ENCODE measurements around the gene OSBPL10.

OSBPL10 gene

DNA sequence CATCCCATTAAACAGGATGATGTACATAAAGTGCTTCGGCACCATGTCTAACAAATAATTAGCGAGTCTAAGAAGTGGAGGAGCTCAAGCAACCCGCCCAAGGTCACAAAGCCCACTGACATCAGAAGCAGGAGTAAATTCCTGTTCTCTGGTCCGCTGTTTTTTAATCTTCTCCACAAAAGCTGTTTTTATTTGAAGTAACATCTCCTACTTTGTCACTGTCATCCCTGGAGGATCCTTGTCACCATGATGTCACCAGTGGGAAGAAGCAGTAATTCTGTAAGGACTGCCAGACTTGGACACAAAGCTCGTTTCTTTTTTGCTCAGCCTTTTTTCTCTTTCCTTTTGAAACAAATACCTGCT is 232.1 kb downstream of the OSBPL10 start:
- Histone ChIP-seq H3K27ac (ENCODE audit: low read depth, low read length) (no peak overlapping the region), H3K79me1 (ENCODE audit: low read length) (no peaks in the 10 kb centered on the region), H3K4ac (ENCODE audit: low read depth, low read length) (no peak overlapping the region), H3K4me3 (ENCODE audit: low read depth, low read length) (no peak overlapping the region), H2BK120ac (ENCODE audit: insufficient read depth, low read length, poor library complexity) (no peak overlapping the region), H4K8ac (ENCODE audit: low read depth, low read length) (no peak overlapping the region), H3K4me1 (ENCODE audit: control insufficient read depth in 1 of 2, insufficient read depth in 2 of 2, low read length in 2 of 2) (peaks cover 10% of the 10 kb centered on the region in 2 experiments), H3K9me3 (ENCODE audit: insufficient read depth, low read depth, low read length) (no peaks in the 10 kb centered on the region), H4K12ac (ENCODE audit: low read depth, low read length) (no peak overlapping the region), H3K79me2 (ENCODE audit: control insufficient read depth, insufficient read depth, low read length, poor library complexity) (no peaks in the 10 kb centered on the region), H3K4me2 (ENCODE audit: low read length) (no peak overlapping the region), H2AFZ (ENCODE audit: insufficient read depth, low read length, poor library complexity) (no peak overlapping the region), H3K23ac (ENCODE audit: low read length) (no peak overlapping the region), H3K27me3 (ENCODE audit: insufficient read depth, low read length) (no peaks in the 10 kb centered on the region), H2BK5ac (ENCODE audit: low read depth, low read length, poor library complexity) (no peak overlapping the region), H3K18ac (ENCODE audit: low read length) (no peak overlapping the region), H3K14ac (ENCODE audit: low read length) (no peak overlapping the region), H2BK12ac (ENCODE audit: low read length) (no peak overlapping the region), H4K91ac (ENCODE audit: low read depth, low read length) (no peak overlapping the region), H3K9ac (ENCODE audit: low read length) (no peak overlapping the region), H3K36me3 (ENCODE audit: control insufficient read depth in 1 of 2, insufficient read depth in 2 of 2, low read length in 2 of 2) (peaks cover 0 to 2% of the 10 kb centered on the region in 2 experiments), H2AK5ac (ENCODE audit: low read length) (no peak overlapping the region)
- no CpG with 5 or more reads among the region's 5 CpGs for whole genome bisulfite sequencing (ENCODE audit: extremely low coverage, insufficient coverage, insufficient read length)
- no peak for DNase-seq

DNA sequence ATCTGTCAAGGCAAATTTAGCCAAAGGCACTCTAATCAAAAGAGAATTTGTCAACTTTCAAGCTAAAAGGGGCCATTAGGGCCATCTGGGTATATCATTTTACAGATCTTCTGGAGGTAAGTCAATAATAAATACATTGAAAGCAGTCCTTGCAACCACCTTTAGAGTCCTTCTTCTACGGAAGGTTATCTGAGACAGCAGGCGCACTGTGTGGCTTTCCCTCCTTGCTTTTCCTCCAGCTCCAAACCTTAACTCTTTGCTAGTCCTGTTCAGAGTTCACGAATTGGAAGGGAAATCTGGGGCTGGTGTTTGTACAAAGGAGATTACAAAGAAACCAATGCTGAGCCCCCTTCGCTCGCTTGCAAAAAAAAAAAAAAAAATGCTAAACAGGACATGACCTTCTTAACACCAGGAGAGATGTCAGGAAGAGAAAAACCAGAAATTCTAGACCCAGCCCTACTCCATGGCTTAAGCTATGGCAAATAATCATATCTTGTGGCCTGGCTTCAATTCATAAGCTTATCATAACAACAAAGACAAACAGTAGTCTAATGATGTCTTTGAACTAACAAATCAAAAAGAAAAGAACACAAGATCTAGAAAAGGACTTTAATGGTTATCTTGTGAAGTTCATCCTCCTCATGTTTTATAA is 232.7 kb downstream of the OSBPL10 start:
- Histone ChIP-seq H3K79me1 (ENCODE audit: low read length) (no peaks in the 10 kb centered on the region), H3K4me1 (ENCODE audit: control insufficient read depth in 1 of 2, insufficient read depth in 2 of 2, low read length in 2 of 2) (peaks cover 10% of the 10 kb centered on the region in 2 experiments), H3K36me3 (ENCODE audit: control insufficient read depth in 1 of 2, insufficient read depth in 2 of 2, low read length in 2 of 2) (peaks cover 0 to 2% of the 10 kb centered on the region in 2 experiments), H3K27me3 (ENCODE audit: insufficient read depth, low read length) (no peaks in the 10 kb centered on the region), H3K23ac (ENCODE audit: low read length) (no peak overlapping the region), H3K27ac (ENCODE audit: low read depth, low read length) (no peak overlapping the region), H4K8ac (ENCODE audit: low read depth, low read length) (no peak overlapping the region), H3K4me2 (ENCODE audit: low read length) (no peak overlapping the region), H2BK5ac (ENCODE audit: low read depth, low read length, poor library complexity) (no peak overlapping the region), H2BK12ac (ENCODE audit: low read length) (no peak overlapping the region), H3K9me3 (ENCODE audit: insufficient read depth, low read depth, low read length) (no peaks in the 10 kb centered on the region), H3K4ac (ENCODE audit: low read depth, low read length) (no peak overlapping the region), H4K91ac (ENCODE audit: low read depth, low read length) (no peak overlapping the region), H3K79me2 (ENCODE audit: control insufficient read depth, insufficient read depth, low read length, poor library complexity) (no peaks in the 10 kb centered on the region), H2AFZ (ENCODE audit: insufficient read depth, low read length, poor library complexity) (peak overlapping the region; percentile 3), H3K9ac (ENCODE audit: low read length) (no peak overlapping the region), H3K4me3 (ENCODE audit: low read depth, low read length) (no peak overlapping the region), H2AK5ac (ENCODE audit: low read length) (no peak overlapping the region), H3K14ac (ENCODE audit: low read length) (no peak overlapping the region), H2BK120ac (ENCODE audit: insufficient read depth, low read length, poor library complexity) (no peak overlapping the region), H4K12ac (ENCODE audit: low read depth, low read length) (no peak overlapping the region), H3K18ac (ENCODE audit: low read length) (no peak overlapping the region)
- WGBS (ENCODE audit: extremely low coverage, insufficient coverage, insufficient read length) = no CpG with 5 or more reads among the region's 5 CpGs
- no peak for DNase-seq

DNA sequence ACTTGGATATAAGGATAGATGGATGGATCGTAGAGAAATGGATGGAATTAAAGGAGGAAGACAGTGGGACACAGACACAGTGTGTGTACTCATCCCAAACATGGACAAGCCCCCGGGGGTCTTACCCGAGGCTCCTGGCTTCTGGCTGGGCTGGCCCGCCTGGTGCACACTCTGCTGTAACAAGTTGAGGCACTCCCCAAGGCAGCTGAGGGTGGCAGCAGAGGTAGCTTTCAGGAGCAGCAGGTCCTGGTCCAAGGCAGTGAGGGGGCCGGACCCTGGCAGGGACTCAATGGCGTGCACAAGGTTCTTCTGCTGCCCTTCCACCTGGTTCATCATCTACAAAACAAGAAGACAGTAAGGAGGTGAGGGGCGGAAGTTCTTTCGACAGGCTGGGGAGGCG is 233.3 kb downstream of the OSBPL10 start:
- Histone ChIP-seq H2BK12ac (ENCODE audit: low read length) (peak overlapping the region; percentile 82), H4K12ac (ENCODE audit: low read depth, low read length) (no peak overlapping the region), H3K27ac (ENCODE audit: low read depth, low read length) (no peak overlapping the region), H3K4ac (ENCODE audit: low read depth, low read length) (no peak overlapping the region), H2AK5ac (ENCODE audit: low read length) (no peak overlapping the region), H3K4me1 (ENCODE audit: control insufficient read depth in 1 of 2, insufficient read depth in 2 of 2, low read length in 2 of 2) (peaks cover 10% of the 10 kb centered on the region in 2 experiments), H3K27me3 (ENCODE audit: insufficient read depth, low read length) (no peaks in the 10 kb centered on the region), H3K36me3 (ENCODE audit: control insufficient read depth in 1 of 2, insufficient read depth in 2 of 2, low read length in 2 of 2) (peaks cover 0 to 2% of the 10 kb centered on the region in 2 experiments), H3K18ac (ENCODE audit: low read length) (peak overlapping the region; percentile 68), H3K23ac (ENCODE audit: low read length) (no peak overlapping the region), H2BK5ac (ENCODE audit: low read depth, low read length, poor library complexity) (no peak overlapping the region), H3K79me1 (ENCODE audit: low read length) (no peaks in the 10 kb centered on the region), H4K91ac (ENCODE audit: low read depth, low read length) (peak overlapping the region; percentile 25), H2BK120ac (ENCODE audit: insufficient read depth, low read length, poor library complexity) (no peak overlapping the region), H3K14ac (ENCODE audit: low read length) (peak overlapping the region; percentile 59), H2AFZ (ENCODE audit: insufficient read depth, low read length, poor library complexity) (peak overlapping the region; percentile 3), H3K4me2 (ENCODE audit: low read length) (peak overlapping the region; percentile 24), H3K79me2 (ENCODE audit: control insufficient read depth, insufficient read depth, low read length, poor library complexity) (no peaks in the 10 kb centered on the region), H3K9me3 (ENCODE audit: insufficient read depth, low read depth, low read length) (no peaks in the 10 kb centered on the region), H3K9ac (ENCODE audit: low read length) (no peak overlapping the region), H4K8ac (ENCODE audit: low read depth, low read length) (no peak overlapping the region), H3K4me3 (ENCODE audit: low read depth, low read length) (no peak overlapping the region)
- 100% methylated on average over 1 of the region's 9 CpGs for WGBS (ENCODE audit: extremely low coverage, insufficient coverage, insufficient read length)
- DNase-seq = no peak

DNA sequence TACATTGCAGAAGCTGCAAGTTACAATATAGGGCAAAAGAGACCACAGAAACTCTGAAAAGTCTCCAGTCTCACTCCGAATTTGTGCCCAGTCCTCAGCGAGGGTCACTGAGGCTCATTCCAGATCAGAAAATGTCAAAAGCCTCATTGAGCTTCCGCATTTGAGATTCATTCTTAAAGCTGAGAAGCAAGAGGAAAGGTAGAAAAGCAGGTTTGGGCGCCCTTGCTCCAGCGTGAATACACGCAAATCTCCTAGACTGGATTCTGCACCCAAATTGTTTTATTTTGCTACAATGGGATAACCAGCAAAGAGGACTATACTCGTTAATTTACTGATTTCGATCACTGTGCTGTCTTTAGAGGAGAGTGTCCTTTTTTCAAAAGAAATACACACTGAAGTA is 236.1 kb downstream of the OSBPL10 start:
- no peak overlapping the region for H2BK12ac ChIP-seq (ENCODE audit: low read length)
- no peak overlapping the region for H3K4me3 ChIP-seq (ENCODE audit: low read depth, low read length)
- no peak overlapping the region for H4K8ac ChIP-seq (ENCODE audit: low read depth, low read length)
- no peak overlapping the region for H2BK120ac ChIP-seq (ENCODE audit: insufficient read depth, low read length, poor library complexity)
- no peak overlapping the region for H2AFZ ChIP-seq (ENCODE audit: insufficient read depth, low read length, poor library complexity)
- no peak overlapping the region for H3K23ac ChIP-seq (ENCODE audit: low read length)
- H3K27me3 ChIP-seq (ENCODE audit: insufficient read depth, low read length) = no peaks in the 10 kb centered on the region
- H4K12ac ChIP-seq (ENCODE audit: low read depth, low read length) = no peak overlapping the region
- H3K36me3 ChIP-seq (ENCODE audit: control insufficient read depth in 1 of 2, insufficient read depth in 2 of 2, low read length in 2 of 2) = peaks cover 0 to 2% of the 10 kb centered on the region in 2 experiments
- H3K79me1 ChIP-seq (ENCODE audit: low read length) = no peaks in the 10 kb centered on the region
- H2AK5ac ChIP-seq (ENCODE audit: low read length) = no peak overlapping the region
- H3K4me2 ChIP-seq (ENCODE audit: low read length) = no peak overlapping the region
- H3K14ac ChIP-seq (ENCODE audit: low read length) = no peak overlapping the region
- no peak overlapping the region for H3K4ac ChIP-seq (ENCODE audit: low read depth, low read length)
- WGBS (ENCODE audit: extremely low coverage, insufficient coverage, insufficient read length) = no CpG with 5 or more reads among the region's 8 CpGs
- H3K27ac ChIP-seq (ENCODE audit: low read depth, low read length) = no peak overlapping the region
- peaks cover 10% of the 10 kb centered on the region in 2 experiments for H3K4me1 ChIP-seq (ENCODE audit: control insufficient read depth in 1 of 2, insufficient read depth in 2 of 2, low read length in 2 of 2)
- H3K9me3 ChIP-seq (ENCODE audit: insufficient read depth, low read depth, low read length) = no peaks in the 10 kb centered on the region
- H3K9ac ChIP-seq (ENCODE audit: low read length) = no peak overlapping the region
- peak in 1 of 2 donors; percentile 51 for DNase-seq
- H4K91ac ChIP-seq (ENCODE audit: low read depth, low read length) = no peak overlapping the region
- no peak overlapping the region for H2BK5ac ChIP-seq (ENCODE audit: low read depth, low read length, poor library complexity)
- no peak overlapping the region for H3K18ac ChIP-seq (ENCODE audit: low read length)
- H3K79me2 ChIP-seq (ENCODE audit: control insufficient read depth, insufficient read depth, low read length, poor library complexity) = no peaks in the 10 kb centered on the region
